ENCODE data around the gene NUBP2. TPM values are rescaled to one million over a fixed set of nuclear protein-coding genes. Genes with fewer than 3 reads are reported as not detected.

Gene NUBP2
- total and polyA plus RNA-seq, 2 donors (not counting 3 experiments of a cell fraction or from before 2014, with no cell fraction given), result 55.0 to 69.6 TPM

DNA sequence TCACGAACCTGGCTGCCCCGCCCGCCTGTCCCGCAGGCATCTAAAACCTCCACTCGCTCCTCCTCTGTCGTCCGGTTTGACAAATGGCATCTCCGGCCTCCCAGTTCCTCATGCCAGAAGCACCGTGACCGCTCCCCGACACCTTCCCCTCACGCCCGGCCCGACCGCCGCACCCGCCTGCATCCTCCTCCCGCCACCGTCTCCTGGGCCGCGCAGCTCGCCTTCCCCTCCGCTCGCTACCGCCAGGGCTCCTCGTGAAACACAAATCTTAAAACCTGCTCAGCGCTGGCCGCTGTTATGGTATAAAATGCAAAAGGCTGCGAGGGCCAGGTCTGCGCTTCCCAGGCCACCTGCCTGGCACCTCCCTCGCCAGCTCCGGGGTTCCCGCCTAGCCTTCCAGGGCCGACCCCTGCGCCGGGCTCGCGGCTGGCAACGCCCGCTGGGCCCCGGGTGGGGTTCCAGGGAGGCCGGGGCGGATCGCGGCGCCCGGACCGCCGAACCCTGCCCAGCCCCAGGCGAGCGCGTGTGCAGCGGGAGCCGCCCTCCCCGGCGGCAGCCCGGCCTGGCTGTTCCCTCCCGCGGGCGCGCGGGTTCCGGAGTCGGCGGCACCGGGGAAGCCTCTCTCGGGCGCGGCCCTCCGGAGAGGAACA lies 877 bp upstream of the NUBP2 start:
- no peaks in the 10 kb centered on the region for H4K20me1 ChIP-seq (replicated peaks; ENCODE audit: control insufficient read depth, extremely low read depth, insufficient read depth, low read length)
- no peak for TF ChIP-seq MYC (IDR thresholded peaks at IDR 0.05; ENCODE audit: low read depth, low read length)
- no peak for TF ChIP-seq GATA2 (IDR thresholded peaks at IDR 0.05; ENCODE audit: insufficient read depth, insufficient read length, low read depth, low read length)
- TF ChIP-seq, protein P1, sequence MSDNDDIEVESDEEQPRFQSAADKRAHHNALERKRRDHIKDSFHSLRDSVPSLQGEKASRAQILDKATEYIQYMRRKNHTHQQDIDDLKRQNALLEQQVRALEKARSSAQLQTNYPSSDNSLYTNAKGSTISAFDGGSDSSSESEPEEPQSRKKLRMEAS (IDR thresholded peaks at IDR 0.05; ENCODE audit: insufficient read depth, insufficient read length), result no peak
- TF ChIP-seq POLR2AphosphoS5 (IDR thresholded peaks at IDR 0.05; ENCODE audit: insufficient read depth, low read depth, low read length), result no peak
- no peak for TF ChIP-seq FOS (IDR thresholded peaks at IDR 0.05; ENCODE audit: borderline replicate concordance, insufficient read depth, low read length)
- TF ChIP-seq, protein P2, sequence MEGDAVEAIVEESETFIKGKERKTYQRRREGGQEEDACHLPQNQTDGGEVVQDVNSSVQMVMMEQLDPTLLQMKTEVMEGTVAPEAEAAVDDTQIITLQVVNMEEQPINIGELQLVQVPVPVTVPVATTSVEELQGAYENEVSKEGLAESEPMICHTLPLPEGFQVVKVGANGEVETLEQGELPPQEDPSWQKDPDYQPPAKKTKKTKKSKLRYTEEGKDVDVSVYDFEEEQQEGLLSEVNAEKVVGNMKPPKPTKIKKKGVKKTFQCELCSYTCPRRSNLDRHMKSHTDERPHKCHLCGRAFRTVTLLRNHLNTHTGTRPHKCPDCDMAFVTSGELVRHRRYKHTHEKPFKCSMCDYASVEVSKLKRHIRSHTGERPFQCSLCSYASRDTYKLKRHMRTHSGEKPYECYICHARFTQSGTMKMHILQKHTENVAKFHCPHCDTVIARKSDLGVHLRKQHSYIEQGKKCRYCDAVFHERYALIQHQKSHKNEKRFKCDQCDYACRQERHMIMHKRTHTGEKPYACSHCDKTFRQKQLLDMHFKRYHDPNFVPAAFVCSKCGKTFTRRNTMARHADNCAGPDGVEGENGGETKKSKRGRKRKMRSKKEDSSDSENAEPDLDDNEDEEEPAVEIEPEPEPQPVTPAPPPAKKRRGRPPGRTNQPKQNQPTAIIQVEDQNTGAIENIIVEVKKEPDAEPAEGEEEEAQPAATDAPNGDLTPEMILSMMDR (IDR thresholded peaks at IDR 0.05; ENCODE audit: extremely low read depth in 1 of 2, insufficient read depth in 1 of 2, low read depth in 1 of 2, low read length in 2 of 2), result peak in 1 of 2 donors; percentile 26
- peak; percentile 41 for TF ChIP-seq POLR2A (IDR thresholded peaks at IDR 0.05; ENCODE audit: low read depth, low read length)
- no peak for TF ChIP-seq EZH2 (IDR thresholded peaks at IDR 0.05; ENCODE audit: borderline replicate concordance, low read depth, low read length, severe bottlenecking)
- TF ChIP-seq JUN (IDR thresholded peaks at IDR 0.05; ENCODE audit: borderline replicate concordance, insufficient read depth, insufficient read length, low read depth), result no peak
- H3K27me3 ChIP-seq (ENCODE audit: control insufficient read depth in 2 of 2, insufficient read depth in 2 of 2, low read length in 2 of 2), result no peaks in the 10 kb centered on the region
- H3K9ac ChIP-seq (replicated peaks; ENCODE audit: extremely low read depth, insufficient read depth, low read length), result peak overlapping the region; percentile 77
- peak overlapping the region; percentile 24 for H3K27ac ChIP-seq (ENCODE audit: insufficient read depth, low read depth, low read length)
- POLR2A ChIA-PET, result interaction anchor here (1.0 to 1.2 kb wide), 7 partner anchors 8 to 361 kb away, joined by 3 to 6 read pairs (median 3); partner anchors contain the start of genes EME2, FAHD1, HAGH and MRPS34
- CTCF ChIA-PET, result interaction anchor here (0.6 to 1.7 kb wide), 8 partner anchors 8 to 76 kb away, joined by 3 to 16 read pairs (median 6); partner anchors contain the start of genes EME2, FAHD1, HAGH and MAPK8IP3
- dilution Hi-C loops (cut with MboI; ENCODE audit: extremely low pct_ligation_motif_present, low sequenced_read_pairs) (no loop called here), intact Hi-C loops (cut with micrococcal nuclease) (loop anchor here (1.0 to 10.0 kb wide), 4 partner anchors 9 to 477 kb away; partner anchors contain the start of genes FAHD1, HAGH, MRPS34 and UBE2I)
- FAIRE-seq (no peak), DNase-seq (ENCODE audit: low read depth, low spot score) (peak; percentile 26)
- BruUV-seq (replicated peaks), result no TSS peak
- H3K9me1 ChIP-seq (replicated peaks; ENCODE audit: control insufficient read depth, extremely low read depth, insufficient read depth, low read length), result no peaks in the 10 kb centered on the region
- H3K36me3 ChIP-seq (ENCODE audit: control insufficient read depth in 2 of 2, extremely low read depth in 1 of 2, insufficient read depth in 2 of 2, low read length in 2 of 2), result peaks cover 0 to 34% of the 10 kb centered on the region in 2 experiments
- peaks cover 25% of the 10 kb centered on the region for H3K79me2 ChIP-seq (ENCODE audit: control insufficient read depth, insufficient read depth, low read length)
- peak overlapping the region; percentile 58 for H3K4me2 ChIP-seq (ENCODE audit: insufficient read depth, low read length)
- peak overlapping the region; percentile 18 for H2AFZ ChIP-seq (ENCODE audit: low read depth, low read length)
- H3K4me1 ChIP-seq (ENCODE audit: control insufficient read depth, extremely low read depth, insufficient read depth, low read length), result peaks cover 14% of the 10 kb centered on the region
- no peaks in the 10 kb centered on the region for H3K9me3 ChIP-seq (replicated peaks; ENCODE audit: control insufficient read depth, insufficient read depth, low read length)
- H3K4me3 ChIP-seq (replicated peaks in 1 of 3; ENCODE audit: insufficient read depth in 1 of 3, low read depth in 1 of 3, low read length in 3 of 3), result peak overlapping the region; percentile 70 to 75 (median 70)
